GM20431 (cell line): ENCODE measurements around the gene ASB1.

Experiments used
- in situ Hi-C: fragments of 300-500 bp; cut with MseI, MboI; formaldehyde crosslinking; loops from one replicate; pipeline ENCODE4 v1.15.0; 2020; ENCODE audit warnings: low sequenced_read_pairs; ENCODE audit not compliant: unreplicated experiment

The ASB1 gene

DNA sequence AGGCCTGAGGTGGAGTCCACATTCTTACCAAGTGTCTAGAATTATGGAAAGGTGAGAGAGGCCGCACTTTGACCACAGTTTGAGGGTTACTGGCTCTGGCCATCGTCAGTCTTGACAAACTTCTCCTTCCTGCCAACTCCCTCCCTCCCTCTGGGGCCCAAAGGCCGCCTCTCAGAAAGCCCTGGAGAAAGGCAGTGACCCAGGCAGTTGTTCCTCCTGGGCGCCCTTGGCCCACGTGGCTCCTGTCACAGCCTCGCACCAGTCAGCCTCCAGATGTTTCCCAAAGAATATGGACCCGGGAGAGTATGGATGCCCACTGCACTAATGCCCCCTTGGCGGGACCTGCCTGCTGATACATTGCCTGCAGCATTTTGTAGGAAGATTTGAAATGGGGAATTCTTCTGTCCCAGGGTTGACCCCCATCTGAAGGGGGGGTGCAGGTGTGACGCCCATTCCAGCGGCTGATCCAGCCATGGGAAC, 61.7 kb downstream of the ASB1 start:
- in situ Hi-C loops, result no loop called here

GRCh38 chr2:238489431-238489830, 62.7 kb downstream of the ASB1 start:
- in situ Hi-C loops, result no loop called here

- in situ Hi-C loops, result no loop called here
Observed at GRCh38 chr2:238489896-238490295, 63.2 kb downstream of the ASB1 start.

GRCh38 chr2:238492840-238493239, 66.1 kb downstream of the ASB1 start:
- in situ Hi-C loops, result no loop called here

GRCh38 chr2:238493411-238493810, 66.7 kb downstream of the ASB1 start:
- in situ Hi-C loops, result no loop called here

DNA sequence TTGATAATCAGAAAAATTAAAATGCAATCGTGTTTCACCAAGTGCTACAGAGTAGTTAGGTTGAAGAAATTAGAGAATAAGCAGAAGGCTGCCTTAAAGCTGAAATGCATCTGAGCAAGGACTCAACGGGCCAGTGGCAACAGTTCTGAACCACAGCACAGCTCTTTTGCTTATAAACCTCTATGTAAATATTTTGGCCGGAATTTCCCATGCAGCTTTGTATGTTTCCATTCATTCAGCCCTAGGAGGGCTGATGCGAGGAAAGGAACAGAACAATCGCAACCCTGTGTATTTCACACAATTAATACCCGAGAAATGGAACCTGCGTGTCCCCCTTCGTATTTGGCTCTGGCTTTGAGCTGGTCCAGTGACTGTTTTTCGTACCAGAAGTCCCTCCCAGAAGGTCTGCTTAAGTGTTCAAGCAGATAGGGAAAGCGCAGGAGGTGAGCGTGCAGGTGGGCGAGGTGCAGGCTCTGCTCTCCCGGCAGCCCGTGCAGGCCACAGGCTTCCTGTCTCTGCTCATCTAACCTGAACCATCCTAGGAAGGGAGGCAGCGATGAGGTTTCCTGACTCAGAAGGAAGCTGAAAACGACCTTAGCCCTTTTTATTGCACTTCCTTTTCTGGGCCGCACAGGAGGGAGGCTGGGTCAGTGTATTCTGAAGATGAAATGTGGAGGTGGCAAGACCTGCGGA, 67.3 kb downstream of the ASB1 start:
- in situ Hi-C loops, result no loop called here

- in situ Hi-C loops, result no loop called here
Observed at GRCh38 chr2:238494573-238494961, 67.8 kb downstream of the ASB1 start.

GRCh38 chr2:238495422-238495821, 68.7 kb downstream of the ASB1 start:
- in situ Hi-C loops, result no loop called here

DNA sequence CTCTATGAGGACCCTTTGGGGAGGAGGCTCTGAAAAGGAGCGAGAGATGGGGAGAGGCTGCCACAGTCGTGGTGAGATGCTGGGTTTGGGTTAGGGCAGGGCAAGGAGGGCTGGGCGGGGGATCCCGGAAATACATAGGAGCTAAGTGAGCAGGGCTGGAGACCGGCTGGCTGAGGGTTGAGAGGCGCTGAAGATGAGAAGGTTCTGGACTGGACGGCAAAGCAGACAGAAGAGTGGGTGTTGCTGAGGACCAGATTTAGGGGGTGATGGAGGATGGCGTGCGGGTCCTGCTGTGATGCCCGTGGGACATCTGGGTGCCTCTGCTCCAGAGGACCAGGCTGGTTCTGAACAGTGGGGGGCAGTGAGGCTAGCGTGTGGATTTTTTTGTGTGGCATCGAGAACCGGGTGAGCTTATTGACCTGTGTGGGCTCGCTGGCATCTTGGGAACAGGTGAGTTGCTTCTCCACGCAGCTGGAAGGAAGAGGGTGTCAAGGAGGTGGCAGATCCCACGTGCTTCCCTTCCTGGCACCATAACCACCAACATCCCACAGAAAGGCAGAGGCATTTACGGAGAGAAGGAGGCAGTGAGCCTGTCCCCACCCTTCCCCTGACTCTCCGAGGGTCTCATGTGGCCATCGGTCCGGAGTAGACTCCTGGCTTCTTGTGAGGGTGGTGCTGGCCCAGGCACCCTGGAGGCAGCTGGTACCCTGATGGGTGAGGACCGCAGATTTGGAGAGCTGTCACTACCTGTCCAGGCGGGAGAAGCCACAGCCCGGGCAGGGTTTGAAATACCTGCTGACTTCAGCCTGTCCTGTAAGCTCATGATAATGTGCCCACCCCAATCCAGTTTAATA, 70.3 kb downstream of the ASB1 start:
- in situ Hi-C loops, result no loop called here

- in situ Hi-C loops, result no loop called here
Observed at GRCh38 chr2:238497610-238498005, 70.9 kb downstream of the ASB1 start.

DNA sequence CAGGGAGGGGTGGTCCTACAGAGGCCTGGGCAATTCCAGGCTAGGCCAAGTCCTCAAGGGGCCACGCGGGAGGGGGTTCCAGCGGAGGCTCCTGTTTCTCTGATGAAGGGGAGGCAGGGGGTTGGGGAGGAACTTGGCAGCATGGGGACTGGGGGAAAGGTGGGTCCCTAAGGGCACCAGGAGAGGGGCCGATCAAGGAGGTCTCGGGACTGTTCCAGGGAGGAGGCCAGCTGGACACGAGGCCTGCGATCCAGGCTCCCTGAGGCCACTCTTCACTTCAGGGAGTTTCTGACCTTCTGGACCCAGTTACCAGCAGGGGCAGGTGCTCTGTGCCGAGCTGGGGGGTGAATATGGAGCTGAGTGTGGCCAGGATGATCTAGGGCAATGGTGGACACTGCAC, 71.5 kb downstream of the ASB1 start:
- in situ Hi-C loops, result no loop called here

- in situ Hi-C loops, result no loop called here
Observed at GRCh38 chr2:238498691-238499295, 72.1 kb downstream of the ASB1 start.

- in situ Hi-C loops, result no loop called here
Observed at GRCh38 chr2:238499731-238500580, 73.2 kb downstream of the ASB1 start.

- in situ Hi-C loops, result no loop called here
Observed at GRCh38 chr2:238501311-238501710, 74.6 kb downstream of the ASB1 start.
